Measurements from ENCODE around the gene NRG3.
A peak's percentile ranks its signal among the peaks of the same experiment; 100 is the strongest.

Gene NRG3

DNA sequence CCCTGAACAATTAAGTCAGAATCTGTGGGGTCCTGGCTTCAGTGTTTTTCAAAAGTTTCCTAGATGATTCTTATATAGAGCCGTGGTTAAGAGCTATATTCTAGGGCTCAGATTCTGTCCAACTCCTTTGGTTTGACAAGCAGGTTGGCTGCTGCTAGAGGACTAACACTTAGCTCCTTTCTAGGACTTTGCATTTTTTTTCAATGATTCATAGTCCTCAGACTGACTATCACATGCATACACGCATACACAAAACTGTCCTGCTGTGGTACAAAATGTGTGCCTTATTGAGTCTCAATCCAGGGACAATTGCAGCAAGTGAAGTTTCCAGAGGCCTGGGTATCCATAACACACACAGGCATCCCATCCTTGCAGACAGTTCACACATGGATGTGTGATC lies 392.0 kb downstream of the NRG3 start:
- H3K27ac ChIP-seq (ENCODE audit: low read depth, low read length, severe bottlenecking) = no peak overlapping the region
- no peak overlapping the region for H3K4me3 ChIP-seq (ENCODE audit: extremely low read depth, insufficient read depth, low read length, poor library complexity, severe bottlenecking)
- WGBS, 2 experiments (ENCODE audit: insufficient coverage in 2 of 2) = 90 to 95% methylated on average over 1 to 2 of the region's 2 CpGs
- H3K36me3 ChIP-seq (ENCODE audit: control insufficient read depth, insufficient read depth, low read length) = no peaks in the 10 kb centered on the region
- H3K4me1 ChIP-seq (ENCODE audit: control insufficient read depth, insufficient read depth, low read length, poor library complexity, severe bottlenecking) = no peaks in the 10 kb centered on the region
- H3K9me3 ChIP-seq (ENCODE audit: control insufficient read depth, low read length) = no peaks in the 10 kb centered on the region

- no peak overlapping the region for H3K27ac ChIP-seq (ENCODE audit: low read depth, low read length, severe bottlenecking)
- no peaks in the 10 kb centered on the region for H3K4me1 ChIP-seq (ENCODE audit: control insufficient read depth, insufficient read depth, low read length, poor library complexity, severe bottlenecking)
- WGBS, 2 experiments (ENCODE audit: insufficient coverage in 2 of 2) = 100% methylated on average over 1 of the region's 2 CpGs
- H3K9me3 ChIP-seq (ENCODE audit: control insufficient read depth, low read length) = no peaks in the 10 kb centered on the region
- no peak overlapping the region for H3K4me3 ChIP-seq (ENCODE audit: extremely low read depth, insufficient read depth, low read length, poor library complexity, severe bottlenecking)
- H3K36me3 ChIP-seq (ENCODE audit: control insufficient read depth, insufficient read depth, low read length) = no peaks in the 10 kb centered on the region
These were observed 392.5 kb downstream of the NRG3 start for GRCh38 chr10:82267465-82267864.

GRCh38 chr10:82267960-82268359 lies 393.0 kb downstream of the NRG3 start:
- H3K4me3 ChIP-seq (ENCODE audit: extremely low read depth, insufficient read depth, low read length, poor library complexity, severe bottlenecking) = no peak overlapping the region
- no peak overlapping the region for H3K27ac ChIP-seq (ENCODE audit: low read depth, low read length, severe bottlenecking)
- H3K4me1 ChIP-seq (ENCODE audit: control insufficient read depth, insufficient read depth, low read length, poor library complexity, severe bottlenecking) = no peaks in the 10 kb centered on the region
- WGBS, 2 experiments (ENCODE audit: insufficient coverage in 2 of 2) = 100% methylated on average over 1 of the region's 2 CpGs; no CpG with 5 or more reads in 1 of the 2 experiments
- H3K9me3 ChIP-seq (ENCODE audit: control insufficient read depth, low read length) = no peaks in the 10 kb centered on the region
- H3K36me3 ChIP-seq (ENCODE audit: control insufficient read depth, insufficient read depth, low read length) = no peaks in the 10 kb centered on the region

- Histone ChIP-seq H3K36me3 (ENCODE audit: control insufficient read depth, insufficient read depth, low read length) (no peaks in the 10 kb centered on the region), H3K4me1 (ENCODE audit: control insufficient read depth, insufficient read depth, low read length, poor library complexity, severe bottlenecking) (peaks cover 6% of the 10 kb centered on the region), H3K27ac (ENCODE audit: low read depth, low read length, severe bottlenecking) (no peak overlapping the region), H3K9me3 (ENCODE audit: control insufficient read depth, low read length) (no peaks in the 10 kb centered on the region), H3K4me3 (ENCODE audit: extremely low read depth, insufficient read depth, low read length, poor library complexity, severe bottlenecking) (no peak overlapping the region)
- WGBS, 2 experiments (ENCODE audit: insufficient coverage in 2 of 2) = no CpG with 5 or more reads among the region's 1 CpG
These were observed 402.6 kb downstream of the NRG3 start for GRCh38 chr10:82277591-82277990.

DNA sequence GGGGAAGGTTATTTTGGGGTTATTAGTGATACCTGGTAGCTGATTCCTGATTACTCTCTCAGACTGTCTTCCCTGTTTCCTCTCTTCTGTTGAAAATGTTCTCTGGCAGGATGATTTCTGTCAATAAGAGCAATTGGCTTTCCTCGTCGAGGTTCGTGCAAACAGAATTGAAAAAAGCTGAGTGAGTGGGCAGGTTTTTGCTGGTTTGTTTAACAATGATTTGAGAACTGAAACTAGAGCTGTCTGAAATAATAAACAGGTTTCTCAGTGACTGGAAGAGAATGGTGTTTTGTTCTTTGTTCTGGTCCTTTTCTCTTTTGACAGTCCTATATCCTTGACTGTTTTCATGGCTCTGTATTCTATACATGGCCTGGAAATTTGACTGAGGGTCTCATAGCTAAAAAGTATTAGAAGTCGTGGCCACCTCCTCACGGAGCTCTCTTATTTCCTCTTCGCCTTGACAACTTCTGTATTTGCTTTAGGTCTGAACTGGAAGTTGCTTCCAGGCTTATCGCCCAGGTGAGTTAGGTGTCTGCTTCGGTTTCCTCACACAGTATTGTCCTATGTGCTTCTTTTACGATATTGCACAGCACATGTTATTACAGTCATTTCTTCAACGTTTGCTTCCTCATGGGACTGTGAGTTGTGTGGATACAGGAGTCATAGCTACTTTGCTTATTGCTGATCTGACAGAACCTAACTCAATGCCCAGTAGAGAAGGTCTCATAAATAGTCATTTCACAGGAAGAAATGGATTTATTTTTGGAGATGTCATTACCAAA lies 403.6 kb downstream of the NRG3 start:
- Histone ChIP-seq H3K4me3 (ENCODE audit: extremely low read depth, insufficient read depth, low read length, poor library complexity, severe bottlenecking) (no peak overlapping the region), H3K27ac (ENCODE audit: low read depth, low read length, severe bottlenecking) (no peak overlapping the region), H3K36me3 (ENCODE audit: control insufficient read depth, insufficient read depth, low read length) (no peaks in the 10 kb centered on the region), H3K9me3 (ENCODE audit: control insufficient read depth, low read length) (no peaks in the 10 kb centered on the region), H3K4me1 (ENCODE audit: control insufficient read depth, insufficient read depth, low read length, poor library complexity, severe bottlenecking) (peaks cover 6% of the 10 kb centered on the region)
- WGBS, 2 experiments (ENCODE audit: insufficient coverage in 2 of 2) = 93 to 99% methylated on average over 8 of the region's 10 CpGs

- H3K36me3 ChIP-seq (ENCODE audit: control insufficient read depth, insufficient read depth, low read length) = no peaks in the 10 kb centered on the region
- WGBS, 2 experiments (ENCODE audit: insufficient coverage in 2 of 2) = 88% methylated on average over 5 of the region's 8 CpGs
- peaks cover 5% of the 10 kb centered on the region for H3K4me1 ChIP-seq (ENCODE audit: control insufficient read depth, insufficient read depth, low read length, poor library complexity, severe bottlenecking)
- no peak overlapping the region for H3K4me3 ChIP-seq (ENCODE audit: extremely low read depth, insufficient read depth, low read length, poor library complexity, severe bottlenecking)
- no peaks in the 10 kb centered on the region for H3K9me3 ChIP-seq (ENCODE audit: control insufficient read depth, low read length)
- no peak overlapping the region for H3K27ac ChIP-seq (ENCODE audit: low read depth, low read length, severe bottlenecking)
These were observed 407.9 kb downstream of the NRG3 start for GRCh38 chr10:82282782-82283456.

GRCh38 chr10:82284180-82284579 lies 409.2 kb downstream of the NRG3 start:
- Histone ChIP-seq H3K9me3 (ENCODE audit: control insufficient read depth, low read length) (no peaks in the 10 kb centered on the region), H3K36me3 (ENCODE audit: control insufficient read depth, insufficient read depth, low read length) (no peaks in the 10 kb centered on the region), H3K27ac (ENCODE audit: low read depth, low read length, severe bottlenecking) (no peak overlapping the region), H3K4me3 (ENCODE audit: extremely low read depth, insufficient read depth, low read length, poor library complexity, severe bottlenecking) (no peak overlapping the region), H3K4me1 (ENCODE audit: control insufficient read depth, insufficient read depth, low read length, poor library complexity, severe bottlenecking) (peaks cover 3% of the 10 kb centered on the region)
- no CpG with 5 or more reads among the region's 2 CpGs for WGBS, 2 experiments (ENCODE audit: insufficient coverage in 2 of 2)

DNA sequence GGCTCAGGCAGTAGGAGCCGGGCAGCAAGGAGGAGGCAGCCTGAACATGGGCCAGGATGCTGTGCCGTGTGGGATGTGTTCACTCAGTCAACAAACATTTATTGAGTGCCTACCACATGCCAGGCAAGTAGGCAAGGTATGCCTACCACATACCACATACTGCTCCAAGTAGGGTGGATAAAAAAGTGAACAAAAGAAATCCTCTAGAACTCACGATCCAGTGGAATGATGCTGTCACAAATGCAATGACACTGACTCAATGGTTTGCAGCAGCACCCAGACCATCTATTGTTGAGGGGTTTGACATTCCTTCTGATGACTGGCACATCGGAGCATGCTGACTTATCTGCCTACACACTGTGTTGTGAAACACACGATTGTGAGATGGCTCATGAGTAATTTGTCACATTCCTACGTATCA lies 413.5 kb downstream of the NRG3 start:
- peaks cover 3% of the 10 kb centered on the region for H3K4me1 ChIP-seq (ENCODE audit: control insufficient read depth, insufficient read depth, low read length, poor library complexity, severe bottlenecking)
- no peak overlapping the region for H3K4me3 ChIP-seq (ENCODE audit: extremely low read depth, insufficient read depth, low read length, poor library complexity, severe bottlenecking)
- H3K27ac ChIP-seq (ENCODE audit: low read depth, low read length, severe bottlenecking) = peak overlapping the region; percentile 29
- no peaks in the 10 kb centered on the region for H3K36me3 ChIP-seq (ENCODE audit: control insufficient read depth, insufficient read depth, low read length)
- WGBS, 2 experiments (ENCODE audit: insufficient coverage in 2 of 2) = 92 to 94% methylated on average over 3 of the region's 6 CpGs
- no peaks in the 10 kb centered on the region for H3K9me3 ChIP-seq (ENCODE audit: control insufficient read depth, low read length)

DNA sequence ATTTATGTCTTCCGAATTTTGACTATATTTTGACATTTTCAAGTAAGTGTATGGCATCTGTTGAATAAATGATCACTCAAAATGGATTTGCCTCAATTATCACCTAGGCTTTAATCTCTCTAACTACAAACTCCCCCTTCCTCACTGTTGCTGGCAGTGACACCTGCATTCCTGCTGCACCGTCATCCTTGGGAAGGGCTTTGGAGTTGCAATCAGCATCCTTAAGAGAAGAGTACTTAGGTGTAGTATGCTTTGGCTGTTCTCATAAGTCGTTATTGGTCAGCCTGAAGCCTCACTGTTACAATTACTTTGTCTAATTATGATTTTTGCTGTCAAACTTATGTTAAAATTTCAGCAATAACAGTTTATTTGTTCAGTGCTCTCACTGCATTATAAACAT lies 415.0 kb downstream of the NRG3 start:
- no peak overlapping the region for H3K4me3 ChIP-seq (ENCODE audit: extremely low read depth, insufficient read depth, low read length, poor library complexity, severe bottlenecking)
- H3K27ac ChIP-seq (ENCODE audit: low read depth, low read length, severe bottlenecking) = no peak overlapping the region
- WGBS, 2 experiments (ENCODE audit: insufficient coverage in 2 of 2) = no CpG with 5 or more reads among the region's 3 CpGs
- peaks cover 3% of the 10 kb centered on the region for H3K4me1 ChIP-seq (ENCODE audit: control insufficient read depth, insufficient read depth, low read length, poor library complexity, severe bottlenecking)
- no peaks in the 10 kb centered on the region for H3K9me3 ChIP-seq (ENCODE audit: control insufficient read depth, low read length)
- no peaks in the 10 kb centered on the region for H3K36me3 ChIP-seq (ENCODE audit: control insufficient read depth, insufficient read depth, low read length)

GRCh38 chr10:82294874-82295378 lies 419.9 kb downstream of the NRG3 start:
- Histone ChIP-seq H3K4me1 (ENCODE audit: control insufficient read depth, insufficient read depth, low read length, poor library complexity, severe bottlenecking) (no peaks in the 10 kb centered on the region), H3K9me3 (ENCODE audit: control insufficient read depth, low read length) (no peaks in the 10 kb centered on the region), H3K4me3 (ENCODE audit: extremely low read depth, insufficient read depth, low read length, poor library complexity, severe bottlenecking) (no peak overlapping the region), H3K27ac (ENCODE audit: low read depth, low read length, severe bottlenecking) (no peak overlapping the region), H3K36me3 (ENCODE audit: control insufficient read depth, insufficient read depth, low read length) (no peaks in the 10 kb centered on the region)
- 88 to 96% methylated on average over 1 to 2 of the region's 3 CpGs for WGBS, 2 experiments (ENCODE audit: insufficient coverage in 2 of 2)

- H3K4me3 ChIP-seq (ENCODE audit: extremely low read depth, insufficient read depth, low read length, poor library complexity, severe bottlenecking) = no peak overlapping the region
- 71% methylated on average over 1 of the region's 4 CpGs; no CpG with 5 or more reads in 1 of the 2 experiments for WGBS, 2 experiments (ENCODE audit: insufficient coverage in 2 of 2)
- H3K27ac ChIP-seq (ENCODE audit: low read depth, low read length, severe bottlenecking) = no peak overlapping the region
- H3K9me3 ChIP-seq (ENCODE audit: control insufficient read depth, low read length) = no peaks in the 10 kb centered on the region
- no peaks in the 10 kb centered on the region for H3K36me3 ChIP-seq (ENCODE audit: control insufficient read depth, insufficient read depth, low read length)
- H3K4me1 ChIP-seq (ENCODE audit: control insufficient read depth, insufficient read depth, low read length, poor library complexity, severe bottlenecking) = no peaks in the 10 kb centered on the region
These were observed 433.6 kb downstream of the NRG3 start for GRCh38 chr10:82308641-82309040.
